HepG2 (cell line): ENCODE results near the gene ASTN2.

ENCODE experiments used
- FOXM1 ChIP-seq: sonication (generic); formaldehyde crosslinking; IDR thresholded peaks from 2 replicates; pipeline ENCODE4 v1.5.0; 2020; ENCODE audit warnings: missing genetic modification reagents
- JUND ChIP-seq: sonication (generic); formaldehyde crosslinking; IDR thresholded peaks from 2 replicates; pipeline ENCODE4 v1.8.0; 2022; ENCODE audit warnings: mild to moderate bottlenecking, missing genetic modification reagents
- SMAD1 ChIP-seq: sonication (generic); formaldehyde crosslinking; IDR thresholded peaks from 2 replicates; pipeline ENCODE4 v1.4.0; 2020; ENCODE audit warnings: missing genetic modification reagents, low read depth, mild to moderate bottlenecking, borderline replicate concordance
- SUZ12 ChIP-seq: fragments of 150-350 bp; IDR thresholded peaks from 2 replicates; pipeline ENCODE4 v1.6.1; 2014; ENCODE audit warnings: low read depth, low read length
- ZFP41 ChIP-seq: sonication (generic); formaldehyde crosslinking; IDR thresholded peaks from 2 replicates; pipeline ENCODE4 v1.4.0; 2020; ENCODE audit warnings: mild to moderate bottlenecking, missing genetic modification reagents, borderline replicate concordance
- ZNF224 ChIP-seq: sonication (generic); formaldehyde crosslinking; IDR thresholded peaks from 2 replicates; pipeline ENCODE4 v1.5.0; 2020; ENCODE audit warnings: mild to moderate bottlenecking, missing genetic modification reagents
- ZNF629 ChIP-seq: sonication (generic); formaldehyde crosslinking; conservative IDR thresholded peaks from 2 replicates; pipeline ENCODE4 v1.5.0; 2020; ENCODE audit warnings: missing genetic modification reagents
- TF ChIP-seq, protein P1 (sequence below): sonication (generic); formaldehyde crosslinking; IDR thresholded peaks from 2 replicates; pipeline ENCODE4 v1.4.0; 2020; ENCODE audit warnings: missing genetic modification reagents, mild to moderate bottlenecking, borderline replicate concordance

GRCh38 chr9:116673375-116673774 is 741.5 kb downstream of the ASTN2 start:
- no peak for TF ChIP-seq ZFP41 (CRISPR knock-in tag)
- no peak for TF ChIP-seq ZNF629
- TF ChIP-seq SMAD1 (CRISPR knock-in tag), result no peak
- TF ChIP-seq FOXM1 (CRISPR knock-in tag), result no peak
- no peak for TF ChIP-seq SUZ12
- TF ChIP-seq, protein P1, sequence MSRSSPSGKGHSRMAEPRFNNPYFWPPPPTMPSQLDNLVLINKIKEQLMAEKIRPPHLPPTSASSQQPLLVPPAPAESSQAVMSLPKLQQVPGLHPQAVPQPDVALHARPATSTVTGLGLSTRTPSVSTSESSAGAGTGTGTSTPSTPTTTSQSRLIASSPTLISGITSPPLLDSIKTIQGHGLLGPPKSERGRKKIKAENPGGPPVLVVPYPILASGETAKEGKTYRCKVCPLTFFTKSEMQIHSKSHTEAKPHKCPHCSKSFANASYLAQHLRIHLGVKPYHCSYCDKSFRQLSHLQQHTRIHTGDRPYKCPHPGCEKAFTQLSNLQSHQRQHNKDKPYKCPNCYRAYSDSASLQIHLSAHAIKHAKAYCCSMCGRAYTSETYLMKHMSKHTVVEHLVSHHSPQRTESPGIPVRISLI (CRISPR knock-in tag), result no peak
- TF ChIP-seq JUND (CRISPR knock-in tag), result no peak
- TF ChIP-seq ZNF224, result no peak
